H1 (cell line): ENCODE data around the gene PRDX3. TPM values are rescaled to one million over a fixed set of nuclear protein-coding genes. Genes with fewer than 3 reads are reported as not detected.

Experiments used
- CTCF ChIP-seq, 3 experiments: IDR thresholded peaks; 1 replicate in 2 of 3; 2 replicates in 1 of 3; pipeline versions ENCODE4 v1.5.1 to v1.6.1; 2011; ENCODE audit warnings: low read length in 3 of 3, mild to moderate bottlenecking in 3 of 3, inconsistent platforms in 2 of 3, low read depth in 1 of 3, moderate library complexity in 1 of 3; ENCODE audit not compliant: insufficient read depth in 1 of 3; ENCODE audit errors: control extremely low read depth in 1 of 3
- SIN3A ChIP-seq, 2 experiments: IDR thresholded peaks in 1 of 2; conservative IDR thresholded peaks in 1 of 2; 2 replicates each; pipeline ENCODE4 v1.6.1; 2011 to 2012; ENCODE audit warnings: low read length in 2 of 2, improper control_type of control experiment in 1 of 2, low read depth in 1 of 2, mild to moderate bottlenecking in 1 of 2
- SUZ12 ChIP-seq: fragments of 200-600 bp; sonication (generic); IDR thresholded peaks from 2 replicates; pipeline ENCODE4 v1.6.1; 2012; ENCODE audit warnings: mild to moderate bottlenecking, inconsistent platforms, low read length, moderate library complexity, mixed read lengths
- polyA plus RNA-seq, 7 experiments: library from polyadenylated mRNA; depleted of rRNA in 3 of 7; stranded (reverse) in 5 of 7; unstranded in 2 of 7; fragments of >200 nt in 5 of 7; fragments of 200-250 nt in 2 of 7; gene quantifications; 1 replicate in 5 of 7; 2 replicates in 1 of 7; 4 replicates in 1 of 7; pipeline versions ENCODE4 v1.2.1 to v1.2.3, GENCODE V29; 2011 to 2013; ENCODE audit warnings: missing spikeins in 2 of 7, mixed read lengths in 2 of 7
- total RNA-seq: library from RNA; stranded (reverse); fragmentation: NEBNext Ultra II Directional; extraction: Animal tissue kit (Norgen Biotek cat#: 25700); gene quantifications from 2 replicates; pipeline ENCODE4 v1.2.1, GENCODE V29; 2021
- TF ChIP-seq, protein P1 (sequence below): fragments of 300-600 bp; sonication (generic); IDR thresholded peaks from 2 replicates; pipeline ENCODE4 v1.7.1; 2012; ENCODE audit warnings: low read length, moderate library complexity, mild to moderate bottlenecking, inconsistent platforms; ENCODE audit not compliant: insufficient replicate concordance

Gene PRDX3
- total and polyA plus RNA-seq, 2 of the 8 experiments (the other 6 are each of a cell fraction or from before 2014, with no cell fraction given) = 201 to 208 TPM

GRCh38 chr10:119139464-119140067 lies 39.0 kb downstream of the PRDX3 start (continued):
- TF ChIP-seq, protein P1, sequence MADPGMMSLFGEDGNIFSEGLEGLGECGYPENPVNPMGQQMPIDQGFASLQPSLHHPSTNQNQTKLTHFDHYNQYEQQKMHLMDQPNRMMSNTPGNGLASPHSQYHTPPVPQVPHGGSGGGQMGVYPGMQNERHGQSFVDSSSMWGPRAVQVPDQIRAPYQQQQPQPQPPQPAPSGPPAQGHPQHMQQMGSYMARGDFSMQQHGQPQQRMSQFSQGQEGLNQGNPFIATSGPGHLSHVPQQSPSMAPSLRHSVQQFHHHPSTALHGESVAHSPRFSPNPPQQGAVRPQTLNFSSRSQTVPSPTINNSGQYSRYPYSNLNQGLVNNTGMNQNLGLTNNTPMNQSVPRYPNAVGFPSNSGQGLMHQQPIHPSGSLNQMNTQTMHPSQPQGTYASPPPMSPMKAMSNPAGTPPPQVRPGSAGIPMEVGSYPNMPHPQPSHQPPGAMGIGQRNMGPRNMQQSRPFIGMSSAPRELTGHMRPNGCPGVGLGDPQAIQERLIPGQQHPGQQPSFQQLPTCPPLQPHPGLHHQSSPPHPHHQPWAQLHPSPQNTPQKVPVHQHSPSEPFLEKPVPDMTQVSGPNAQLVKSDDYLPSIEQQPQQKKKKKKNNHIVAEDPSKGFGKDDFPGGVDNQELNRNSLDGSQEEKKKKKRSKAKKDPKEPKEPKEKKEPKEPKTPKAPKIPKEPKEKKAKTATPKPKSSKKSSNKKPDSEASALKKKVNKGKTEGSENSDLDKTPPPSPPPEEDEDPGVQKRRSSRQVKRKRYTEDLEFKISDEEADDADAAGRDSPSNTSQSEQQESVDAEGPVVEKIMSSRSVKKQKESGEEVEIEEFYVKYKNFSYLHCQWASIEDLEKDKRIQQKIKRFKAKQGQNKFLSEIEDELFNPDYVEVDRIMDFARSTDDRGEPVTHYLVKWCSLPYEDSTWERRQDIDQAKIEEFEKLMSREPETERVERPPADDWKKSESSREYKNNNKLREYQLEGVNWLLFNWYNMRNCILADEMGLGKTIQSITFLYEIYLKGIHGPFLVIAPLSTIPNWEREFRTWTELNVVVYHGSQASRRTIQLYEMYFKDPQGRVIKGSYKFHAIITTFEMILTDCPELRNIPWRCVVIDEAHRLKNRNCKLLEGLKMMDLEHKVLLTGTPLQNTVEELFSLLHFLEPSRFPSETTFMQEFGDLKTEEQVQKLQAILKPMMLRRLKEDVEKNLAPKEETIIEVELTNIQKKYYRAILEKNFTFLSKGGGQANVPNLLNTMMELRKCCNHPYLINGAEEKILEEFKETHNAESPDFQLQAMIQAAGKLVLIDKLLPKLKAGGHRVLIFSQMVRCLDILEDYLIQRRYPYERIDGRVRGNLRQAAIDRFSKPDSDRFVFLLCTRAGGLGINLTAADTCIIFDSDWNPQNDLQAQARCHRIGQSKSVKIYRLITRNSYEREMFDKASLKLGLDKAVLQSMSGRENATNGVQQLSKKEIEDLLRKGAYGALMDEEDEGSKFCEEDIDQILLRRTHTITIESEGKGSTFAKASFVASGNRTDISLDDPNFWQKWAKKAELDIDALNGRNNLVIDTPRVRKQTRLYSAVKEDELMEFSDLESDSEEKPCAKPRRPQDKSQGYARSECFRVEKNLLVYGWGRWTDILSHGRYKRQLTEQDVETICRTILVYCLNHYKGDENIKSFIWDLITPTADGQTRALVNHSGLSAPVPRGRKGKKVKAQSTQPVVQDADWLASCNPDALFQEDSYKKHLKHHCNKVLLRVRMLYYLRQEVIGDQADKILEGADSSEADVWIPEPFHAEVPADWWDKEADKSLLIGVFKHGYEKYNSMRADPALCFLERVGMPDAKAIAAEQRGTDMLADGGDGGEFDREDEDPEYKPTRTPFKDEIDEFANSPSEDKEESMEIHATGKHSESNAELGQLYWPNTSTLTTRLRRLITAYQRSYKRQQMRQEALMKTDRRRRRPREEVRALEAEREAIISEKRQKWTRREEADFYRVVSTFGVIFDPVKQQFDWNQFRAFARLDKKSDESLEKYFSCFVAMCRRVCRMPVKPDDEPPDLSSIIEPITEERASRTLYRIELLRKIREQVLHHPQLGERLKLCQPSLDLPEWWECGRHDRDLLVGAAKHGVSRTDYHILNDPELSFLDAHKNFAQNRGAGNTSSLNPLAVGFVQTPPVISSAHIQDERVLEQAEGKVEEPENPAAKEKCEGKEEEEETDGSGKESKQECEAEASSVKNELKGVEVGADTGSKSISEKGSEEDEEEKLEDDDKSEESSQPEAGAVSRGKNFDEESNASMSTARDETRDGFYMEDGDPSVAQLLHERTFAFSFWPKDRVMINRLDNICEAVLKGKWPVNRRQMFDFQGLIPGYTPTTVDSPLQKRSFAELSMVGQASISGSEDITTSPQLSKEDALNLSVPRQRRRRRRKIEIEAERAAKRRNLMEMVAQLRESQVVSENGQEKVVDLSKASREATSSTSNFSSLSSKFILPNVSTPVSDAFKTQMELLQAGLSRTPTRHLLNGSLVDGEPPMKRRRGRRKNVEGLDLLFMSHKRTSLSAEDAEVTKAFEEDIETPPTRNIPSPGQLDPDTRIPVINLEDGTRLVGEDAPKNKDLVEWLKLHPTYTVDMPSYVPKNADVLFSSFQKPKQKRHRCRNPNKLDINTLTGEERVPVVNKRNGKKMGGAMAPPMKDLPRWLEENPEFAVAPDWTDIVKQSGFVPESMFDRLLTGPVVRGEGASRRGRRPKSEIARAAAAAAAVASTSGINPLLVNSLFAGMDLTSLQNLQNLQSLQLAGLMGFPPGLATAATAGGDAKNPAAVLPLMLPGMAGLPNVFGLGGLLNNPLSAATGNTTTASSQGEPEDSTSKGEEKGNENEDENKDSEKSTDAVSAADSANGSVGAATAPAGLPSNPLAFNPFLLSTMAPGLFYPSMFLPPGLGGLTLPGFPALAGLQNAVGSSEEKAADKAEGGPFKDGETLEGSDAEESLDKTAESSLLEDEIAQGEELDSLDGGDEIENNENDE = no peak
- TF ChIP-seq CTCF (IDR thresholded peaks at IDR 0.05; ENCODE audit: control extremely low read depth in 1 of 3, insufficient read depth in 1 of 3, low read depth in 1 of 3, low read length in 3 of 3) (peak; percentile 66 to 96 (median 81)), SUZ12 (no peak), SIN3A (conservative IDR thresholded peaks at IDR 0.05 in 1 of 2, IDR thresholded peaks at IDR 0.05 in 1 of 2; ENCODE audit: low read depth in 1 of 2, low read length in 2 of 2) (no peak)
